Progenitor cell of endocrine pancreas (in vitro differentiated cells): Measurements from ENCODE around the gene GOLGA6C. TPM values are rescaled to one million over a fixed set of nuclear protein-coding genes. Genes with fewer than 3 reads are reported as not detected.
"Not testable (repeated sequence)": the region's sequence is repeated elsewhere in the genome, so short reads cannot be mapped to it uniquely, and the experiment has no call there.

ENCODE experiments used
- DNase-seq: peaks from one replicate; pipeline ENCODE4 v3.0.0; 2021; ENCODE audit warnings: low spot score; ENCODE audit not compliant: unreplicated experiment
- H3K27ac Mint-ChIP-seq: 2 replicates; pipeline ENCODE4 v1.8.0; 2021; ENCODE audit warnings: mild to moderate bottlenecking, moderate library complexity, mixed read lengths
- H3K27me3 Mint-ChIP-seq: 2 replicates; pipeline ENCODE4 v1.8.0; 2021; ENCODE audit warnings: mixed read lengths
- H3K36me3 Mint-ChIP-seq: 2 replicates; pipeline ENCODE4 v1.8.0; 2022; ENCODE audit warnings: mixed read lengths; ENCODE audit not compliant: insufficient read depth
- H3K4me1 Mint-ChIP-seq: 2 replicates; pipeline ENCODE4 v1.8.0; 2021; ENCODE audit warnings: low read depth, mixed read lengths
- H3K4me3 Mint-ChIP-seq: 2 replicates; pipeline ENCODE4 v1.8.0; 2021; ENCODE audit warnings: low read depth, mild to moderate bottlenecking, moderate library complexity, mixed read lengths
- H3K9me3 Mint-ChIP-seq: 2 replicates; pipeline ENCODE4 v1.8.0; 2021; ENCODE audit warnings: low read depth, mixed read lengths
- CTCF ChIP-seq: fragments of 200-600 bp; sonication (generic); IDR thresholded peaks from one replicate; pipeline ENCODE4 v1.5.0; 2021; ENCODE audit warnings: antibody characterized with exemption, mild to moderate bottlenecking; ENCODE audit not compliant: unreplicated experiment
- total RNA-seq: library from RNA; stranded (reverse); gene quantifications from 2 replicates; pipeline ENCODE4 v1.2.1, GENCODE V29; 2021

GOLGA6C gene
- total RNA-seq, 1 donor from 2014 or later = not detected

GRCh38 chr15:75225951-75226732 is 32.0 kb upstream of the GOLGA6C start:
- DNase-seq = no peak
- Mint-ChIP-seq H3K27ac (no peak overlapping the region), H3K36me3 (no peaks in the 10 kb centered on the region), H3K9me3 (no peaks in the 10 kb centered on the region), H3K4me1 (no peaks in the 10 kb centered on the region), H3K4me3 (no peak overlapping the region), H3K27me3 (peaks cover 27% of the 10 kb centered on the region)
- no peak for TF ChIP-seq CTCF

GRCh38 chr15:75227112-75227511 is 31.0 kb upstream of the GOLGA6C start:
- peaks cover 35% of the 10 kb centered on the region for H3K27me3 Mint-ChIP-seq
- not testable (repeated sequence) for DNase-seq, H3K36me3 Mint-ChIP-seq, H3K27ac Mint-ChIP-seq, H3K4me3 Mint-ChIP-seq, H3K4me1 Mint-ChIP-seq, H3K9me3 Mint-ChIP-seq

- Mint-ChIP-seq H3K9me3 (no peaks in the 10 kb centered on the region), H3K27ac (no peak overlapping the region), H3K27me3 (peaks cover 38% of the 10 kb centered on the region), H3K4me3 (no peak overlapping the region), H3K36me3 (no peaks in the 10 kb centered on the region), H3K4me1 (no peaks in the 10 kb centered on the region)
- no peak for TF ChIP-seq CTCF
- DNase-seq = no peak
These were observed 30.4 kb upstream of the GOLGA6C start for GRCh38 chr15:75227663-75228280.

GRCh38 chr15:75228787-75229186 is 29.3 kb upstream of the GOLGA6C start:
- H3K4me1 Mint-ChIP-seq = no peaks in the 10 kb centered on the region
- no peak for TF ChIP-seq CTCF
- H3K4me3 Mint-ChIP-seq = no peak overlapping the region
- H3K27me3 Mint-ChIP-seq = peaks cover 42% of the 10 kb centered on the region
- no peaks in the 10 kb centered on the region for H3K9me3 Mint-ChIP-seq
- H3K36me3 Mint-ChIP-seq = no peaks in the 10 kb centered on the region
- H3K27ac Mint-ChIP-seq = no peak overlapping the region
- no peak for DNase-seq

GRCh38 chr15:75229191-75230015 is 28.7 kb upstream of the GOLGA6C start:
- DNase-seq = no peak
- no peaks in the 10 kb centered on the region for H3K4me1 Mint-ChIP-seq
- H3K27me3 Mint-ChIP-seq = peaks cover 42% of the 10 kb centered on the region
- H3K36me3 Mint-ChIP-seq = no peaks in the 10 kb centered on the region
- no peak overlapping the region for H3K27ac Mint-ChIP-seq
- TF ChIP-seq CTCF = no peak
- H3K9me3 Mint-ChIP-seq = no peaks in the 10 kb centered on the region
- H3K4me3 Mint-ChIP-seq = no peak overlapping the region
